ENCODE measurements around the gene OOSP4B.

GRCh38 chr11:60016881-60017280, at the start of gene OOSP4B:
- TF ChIP-seq CTCF (IDR thresholded peaks at IDR 0.05; ENCODE audit: poor library complexity, severe bottlenecking): no peak
- TF ChIP-seq EP300 (conservative IDR thresholded peaks at IDR 0.05; ENCODE audit: poor library complexity, severe bottlenecking): no peak
- no peak for TF ChIP-seq SMC3 (conservative IDR thresholded peaks at IDR 0.05; ENCODE audit: poor library complexity)
- no peak for TF ChIP-seq EZH2 (IDR thresholded peaks at IDR 0.05; ENCODE audit: borderline replicate concordance, insufficient read depth, low read length, poor library complexity, severe bottlenecking)

Measured in neural cell (in vitro differentiated cells).